ENCODE results near the gene NOP10. TPM values are rescaled to one million over a fixed set of nuclear protein-coding genes. Genes with fewer than 3 reads are reported as not detected.

Gene NOP10
- total RNA-seq, 1 experiment from 2014 or later = 208 TPM

DNA sequence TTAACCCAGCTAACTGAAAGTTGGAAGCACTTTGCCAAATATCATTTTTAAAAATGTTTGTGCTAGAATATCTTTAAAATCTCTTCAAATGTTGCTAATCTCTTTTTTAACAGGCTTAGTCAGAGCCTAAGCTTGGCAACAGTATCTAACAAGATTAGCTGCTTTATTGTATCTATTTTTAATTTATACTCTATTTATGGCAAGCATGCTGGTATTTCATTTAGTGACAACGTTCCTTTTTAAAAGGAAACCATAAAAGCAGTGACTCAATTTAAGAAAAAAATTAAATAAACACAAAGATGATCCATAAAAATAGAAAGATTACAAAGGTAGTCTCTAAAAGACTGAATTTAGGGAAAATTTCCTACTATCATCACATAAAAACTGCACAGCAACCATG is 45.9 kb downstream of the NOP10 start:
- no TSS peak for BruUV-seq (replicated peaks)
- no peaks in the 10 kb centered on the region for H3K27me3 ChIP-seq (replicated peaks; ENCODE audit: insufficient read depth, low read depth, low read length, poor library complexity)
- H3K4me1 ChIP-seq (ENCODE audit: insufficient read depth, low read length, poor library complexity, severe bottlenecking) = peaks cover 13% of the 10 kb centered on the region
- intact Hi-C loops (cut with micrococcal nuclease; ENCODE audit: unreplicated experiment) = no loop called here
- H3K4me3 ChIP-seq (ENCODE audit: low read depth, low read length, poor library complexity, severe bottlenecking) = no peak overlapping the region
- ChIA-PET POLR2A (ENCODE audit: low non-redundant PET) (no interaction called here), CTCF (no interaction called here)
- no peaks in the 10 kb centered on the region for H3K36me3 ChIP-seq (ENCODE audit: insufficient read depth, low read length, poor library complexity, severe bottlenecking)
- no peak overlapping the region for H3K27ac ChIP-seq (ENCODE audit: low read depth, low read length, poor library complexity, severe bottlenecking)
- TF ChIP-seq CTCF (conservative IDR thresholded peaks at IDR 0.05; ENCODE audit: low read depth, low read length) = no peak
- TF ChIP-seq EZH2 (IDR thresholded peaks at IDR 0.05; ENCODE audit: borderline replicate concordance, low read depth, low read length, poor library complexity, severe bottlenecking) = no peak
- no peaks in the 10 kb centered on the region for H3K9me3 ChIP-seq (ENCODE audit: low read depth, low read length, poor library complexity, severe bottlenecking)
- DNase-seq (ENCODE audit: low spot score) = peak; percentile 17

DNA sequence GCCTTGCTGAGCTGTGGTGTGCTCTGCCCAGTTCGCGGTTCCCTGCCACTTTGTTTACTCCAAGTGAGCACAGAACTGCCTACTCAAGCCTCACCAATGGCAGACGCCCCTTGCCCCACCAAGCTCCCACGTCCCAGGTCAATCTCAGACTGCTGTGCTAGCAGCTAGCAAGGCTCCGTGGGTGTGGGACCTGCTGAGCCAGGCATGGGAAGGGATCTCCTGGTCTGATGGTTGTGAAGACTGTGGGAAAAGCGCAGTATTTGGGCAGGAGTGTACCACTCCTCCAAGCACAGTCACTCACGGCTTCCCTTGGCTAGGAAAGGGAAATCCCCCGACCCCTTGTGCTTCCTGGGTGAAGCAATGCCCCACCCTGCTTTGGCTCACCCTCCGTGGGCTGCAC is 50.3 kb downstream of the NOP10 start:
- CTCF ChIA-PET = no interaction called here
- no TSS peak for BruUV-seq (replicated peaks)

More for the DNA sequence above, 50.3 kb downstream of the NOP10 start:
- peaks cover 12% of the 10 kb centered on the region for H3K4me1 ChIP-seq (ENCODE audit: insufficient read depth, low read length, poor library complexity, severe bottlenecking)
- DNase-seq (ENCODE audit: low spot score) = no peak
- H3K4me3 ChIP-seq (ENCODE audit: low read depth, low read length, poor library complexity, severe bottlenecking) = no peak overlapping the region
- POLR2A ChIA-PET (ENCODE audit: low non-redundant PET) = no interaction called here
- no peaks in the 10 kb centered on the region for H3K36me3 ChIP-seq (ENCODE audit: insufficient read depth, low read length, poor library complexity, severe bottlenecking)
- no peak overlapping the region for H3K27ac ChIP-seq (ENCODE audit: low read depth, low read length, poor library complexity, severe bottlenecking)
- no peaks in the 10 kb centered on the region for H3K9me3 ChIP-seq (ENCODE audit: low read depth, low read length, poor library complexity, severe bottlenecking)
- TF ChIP-seq EZH2 (IDR thresholded peaks at IDR 0.05; ENCODE audit: borderline replicate concordance, low read depth, low read length, poor library complexity, severe bottlenecking) = no peak
- no peak for TF ChIP-seq CTCF (conservative IDR thresholded peaks at IDR 0.05; ENCODE audit: low read depth, low read length)
- no peaks in the 10 kb centered on the region for H3K27me3 ChIP-seq (replicated peaks; ENCODE audit: insufficient read depth, low read depth, low read length, poor library complexity)
- intact Hi-C loops (cut with micrococcal nuclease; ENCODE audit: unreplicated experiment) = no loop called here

Small RNA genes within 50 kb of the gene (microRNA-seq; reads per million reads assigned to microRNA genes)
- gene MIR1233-1 = not detected

Other genes with a start within 250 kb of the NOP10 start
- gene EMC7, start 241.3 kb downstream of the NOP10 start, total RNA-seq (2021) = 68.7 and 81.2 TPM in 2 replicates
- 2.6 and 2.7 TPM in 2 replicates for gene PGBD4, start 241.1 kb downstream of the NOP10 start, total RNA-seq (2021)
- 53.2 and 55.1 TPM in 2 replicates for gene KATNBL1, start 133.0 kb downstream of the NOP10 start, total RNA-seq (2021)
- 125 and 141 TPM in 2 replicates for gene EMC4, start 118.1 kb downstream of the NOP10 start, total RNA-seq (2021)
- gene SLC12A6, start 5.4 kb downstream of the NOP10 start, total RNA-seq (2021) = 17.2 and 17.4 TPM in 2 replicates
- not detected in 2 replicates for gene NUTM1, start 179 bp upstream of the NOP10 start, total RNA-seq (2021)
- 37.8 and 53.1 TPM in 2 replicates for gene LPCAT4, start 24.1 kb upstream of the NOP10 start, total RNA-seq (2021)
- gene GOLGA8A, start 94.7 kb upstream of the NOP10 start, total RNA-seq (2021) = 55.0 and 65.6 TPM in 2 replicates
- gene GOLGA8B, start 240.5 kb upstream of the NOP10 start, total RNA-seq (2021) = 36.0 and 47.5 TPM in 2 replicates

Measured in A673 (cell line).